RWPE1 (cell line): ENCODE results near the gene FAM13A.

ENCODE experiments used
- CTCF ChIA-PET: fragments of 350-600 bp; sonication (Branson Sonifier 250); formaldehyde crosslinking; extraction: SDS; loops from one replicate; lab custom pipeline; 2021; lab: Yijun Ruan, JAX
- POLR2A ChIA-PET: fragments of 400-600 bp; formaldehyde crosslinking; extraction: SDS; loops from one replicate; lab custom pipeline; 2020; ENCODE audit warnings: antibody characterized with exemption; ENCODE audit not compliant: low non-redundant PET; lab: Yijun Ruan, JAX
- DNase-seq: peaks from one replicate; pipeline ENCODE4 v3.0.0; 2012; ENCODE audit warnings: low spot score
- H3K27ac ChIP-seq: fragments of 450-650 bp; 2 replicates; pipeline ENCODE4 v1.5.1; 2017
- CTCF ChIP-seq: fragments of 450-650 bp; conservative IDR thresholded peaks from 2 replicates; pipeline ENCODE4 v1.5.1; 2017; ENCODE audit warnings: low read depth, mild to moderate bottlenecking

FAM13A gene

GRCh38 chr4:88746206-88746605, 310.8 kb downstream of the FAM13A start:
- no peak for DNase-seq
- no peak overlapping the region for H3K27ac ChIP-seq
- CTCF ChIA-PET: no interaction called here
- POLR2A ChIA-PET: no interaction called here
- no peak for TF ChIP-seq CTCF

- no peak for TF ChIP-seq CTCF
- no peak overlapping the region for H3K27ac ChIP-seq
- DNase-seq: no peak
- POLR2A ChIA-PET: no interaction called here
- CTCF ChIA-PET: interaction anchor here (0.6 kb wide), 1 partner anchor 333 kb away, joined by 3 read pairs; no protein-coding TSS in a partner anchor
Measured at GRCh38 chr4:88745581-88746163, 311.3 kb downstream of the FAM13A start.

GRCh38 chr4:88745175-88745574, 311.8 kb downstream of the FAM13A start:
- H3K27ac ChIP-seq: no peak overlapping the region
- DNase-seq: no peak
- no peak for TF ChIP-seq CTCF
- POLR2A ChIA-PET: no interaction called here
- CTCF ChIA-PET: interaction anchor here (0.5 to 0.6 kb wide), 2 partner anchors 41 to 333 kb away, joined by 3 read pairs; no protein-coding TSS in a partner anchor

- no peak for DNase-seq
- CTCF ChIA-PET: interaction anchor here (0.5 kb wide), 1 partner anchor 41 kb away, joined by 3 read pairs; no protein-coding TSS in a partner anchor
- no peak overlapping the region for H3K27ac ChIP-seq
- no peak for TF ChIP-seq CTCF
- POLR2A ChIA-PET: no interaction called here
Measured at GRCh38 chr4:88744609-88745008, 312.4 kb downstream of the FAM13A start.

GRCh38 chr4:88743696-88744095, 313.3 kb downstream of the FAM13A start:
- no peak for DNase-seq
- H3K27ac ChIP-seq: no peak overlapping the region
- ChIA-PET POLR2A (no interaction called here), CTCF (no interaction called here)
- no peak for TF ChIP-seq CTCF

GRCh38 chr4:88742561-88742960, 314.4 kb downstream of the FAM13A start:
- CTCF ChIA-PET: no interaction called here
- no peak for DNase-seq
- POLR2A ChIA-PET: no interaction called here
- H3K27ac ChIP-seq: no peak overlapping the region
- no peak for TF ChIP-seq CTCF
